HG03159 (cell line): Measurements from ENCODE around the gene NUBPL.
"Not testable (repeated sequence)": the region's sequence is repeated elsewhere in the genome, so short reads cannot be mapped to it uniquely, and the experiment has no call there.

Source experiments
- ATAC-seq: cut with Tn5 transposase; IDR thresholded peaks from one replicate; pipeline ENCODE4 v1.9.1; 2021; ENCODE audit warnings: mild to moderate bottlenecking, moderate library complexity; ENCODE audit not compliant: unreplicated experiment

The NUBPL gene

GRCh38 chr14:31576949-31577348 lies 15.7 kb downstream of the NUBPL start:
- no peak for ATAC-seq

GRCh38 chr14:31578266-31578665 lies 17.1 kb downstream of the NUBPL start:
- no peak for ATAC-seq

DNA sequence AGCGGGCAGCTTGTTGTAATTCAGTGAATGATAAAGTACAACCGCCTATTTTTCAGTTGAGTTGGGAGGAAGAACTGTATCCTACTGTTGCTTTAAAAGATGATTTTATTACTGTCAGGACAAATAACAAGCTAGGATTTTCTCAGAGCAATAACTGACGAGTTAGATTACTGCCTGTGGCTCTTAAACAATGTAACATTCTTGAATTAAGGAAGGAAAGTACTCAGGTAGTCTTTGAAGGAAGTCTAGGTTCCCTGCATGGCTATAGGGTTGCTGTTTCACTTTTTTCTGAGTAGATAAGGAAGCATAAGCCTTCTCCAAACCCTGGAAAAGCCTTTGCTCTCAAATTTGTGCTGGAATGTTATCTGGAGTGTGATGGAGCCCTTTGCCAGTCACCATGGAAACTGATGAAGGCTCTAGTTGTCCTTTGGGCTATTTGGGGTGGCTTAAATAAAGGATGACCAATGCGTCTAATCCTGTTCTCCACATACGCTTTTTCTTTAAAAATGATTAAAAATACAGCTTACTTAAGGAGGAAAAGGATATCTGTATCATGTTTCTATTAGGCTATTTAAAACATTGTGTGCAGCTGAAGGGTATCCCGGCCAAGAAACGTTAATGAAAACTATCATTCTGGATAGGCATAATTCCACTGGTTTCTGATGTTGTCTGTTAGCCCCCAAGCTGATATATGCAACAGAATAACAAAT lies 17.7 kb downstream of the NUBPL start:
- no peak for ATAC-seq

DNA sequence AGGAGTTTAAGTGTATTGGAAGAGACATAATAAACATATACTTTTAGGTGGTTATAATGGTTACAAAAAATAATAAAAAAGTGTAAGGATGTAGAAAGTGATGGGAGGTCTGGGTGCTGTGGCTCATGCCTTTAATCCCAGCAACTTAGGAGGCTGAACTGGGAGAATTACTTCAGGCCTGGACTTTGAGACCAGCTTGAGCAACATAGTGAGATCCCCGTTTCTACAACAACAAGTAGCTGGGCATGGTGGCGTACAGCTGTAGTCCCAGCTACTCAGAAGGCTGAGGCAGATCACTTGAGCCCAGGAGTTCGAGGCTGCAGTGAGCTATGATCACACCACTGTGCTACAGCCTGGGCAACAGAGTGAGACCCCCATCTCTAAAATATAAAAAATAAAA lies 19.0 kb downstream of the NUBPL start:
- ATAC-seq: no peak

DNA sequence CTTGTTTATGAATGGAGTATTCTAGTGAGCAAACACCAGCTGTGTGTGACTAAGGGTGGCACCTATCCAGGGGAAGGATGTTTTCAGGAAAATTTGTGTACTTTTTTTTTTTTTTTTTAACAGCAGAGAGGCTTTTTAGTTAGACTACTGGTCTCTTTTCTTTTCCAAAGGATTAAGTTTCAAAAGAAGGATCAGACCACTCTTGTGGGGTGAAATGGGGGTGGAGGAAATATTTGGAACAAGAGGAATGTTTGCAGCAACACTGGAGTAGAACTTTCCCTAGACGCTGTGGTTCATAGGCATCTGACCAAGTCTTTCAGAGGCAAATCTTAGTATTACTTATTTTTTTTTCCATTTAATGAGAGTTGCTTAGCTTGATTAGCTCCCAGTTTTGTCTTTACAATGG lies 21.1 kb downstream of the NUBPL start:
- no peak for ATAC-seq

DNA sequence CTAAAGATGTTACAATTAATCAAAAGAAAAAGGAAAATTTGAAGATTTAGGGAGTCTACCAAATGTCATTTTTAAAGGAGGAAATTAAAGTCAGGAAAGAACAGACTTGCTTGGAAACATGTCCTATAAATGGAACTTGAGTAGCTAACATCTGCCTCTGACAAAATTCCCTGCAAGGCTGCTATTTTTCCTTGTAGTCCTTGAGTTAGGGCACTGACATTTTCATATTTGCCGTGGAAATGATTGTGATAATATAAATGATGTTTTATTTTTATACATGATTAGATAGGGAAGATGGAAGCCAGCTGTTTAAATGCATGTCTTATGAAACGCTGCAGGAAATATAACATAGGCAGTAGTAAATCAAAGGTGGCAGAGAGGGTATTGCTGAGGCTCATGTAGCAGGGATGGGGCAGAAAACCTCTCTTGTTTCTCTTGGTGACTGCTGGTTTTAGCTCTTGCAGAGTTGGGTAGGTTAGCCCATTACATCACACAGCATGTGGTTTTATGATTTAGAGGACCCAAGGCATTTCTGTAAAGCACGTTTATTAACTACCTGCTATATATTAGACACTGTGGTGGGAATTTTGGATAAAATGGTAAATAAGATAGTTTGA lies 21.7 kb downstream of the NUBPL start:
- no peak for ATAC-seq

DNA sequence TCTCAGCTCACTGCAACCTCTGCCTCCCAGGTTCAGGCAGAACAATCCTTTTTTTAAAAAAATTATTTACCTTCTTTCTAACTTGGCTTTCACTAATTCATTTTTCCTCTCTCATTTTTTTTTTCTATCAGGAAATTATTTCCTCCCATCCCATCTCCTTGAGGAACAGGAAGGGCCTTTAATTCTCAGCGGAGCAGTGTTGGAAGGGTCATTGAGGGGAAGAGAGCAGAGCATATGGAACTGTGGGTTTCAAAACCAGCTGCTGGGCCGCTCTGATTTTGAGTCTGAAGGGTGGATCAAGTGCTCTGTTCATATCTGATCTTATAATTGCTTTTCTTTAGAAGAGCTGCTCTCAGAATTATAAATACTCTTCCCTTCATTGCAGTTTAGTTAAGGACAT lies 29.0 kb downstream of the NUBPL start:
- no peak for ATAC-seq

- ATAC-seq: no peak
Observed at GRCh38 chr14:31592122-31592521, 30.9 kb downstream of the NUBPL start.

GRCh38 chr14:31592631-31593030 lies 31.4 kb downstream of the NUBPL start:
- ATAC-seq: no peak

DNA sequence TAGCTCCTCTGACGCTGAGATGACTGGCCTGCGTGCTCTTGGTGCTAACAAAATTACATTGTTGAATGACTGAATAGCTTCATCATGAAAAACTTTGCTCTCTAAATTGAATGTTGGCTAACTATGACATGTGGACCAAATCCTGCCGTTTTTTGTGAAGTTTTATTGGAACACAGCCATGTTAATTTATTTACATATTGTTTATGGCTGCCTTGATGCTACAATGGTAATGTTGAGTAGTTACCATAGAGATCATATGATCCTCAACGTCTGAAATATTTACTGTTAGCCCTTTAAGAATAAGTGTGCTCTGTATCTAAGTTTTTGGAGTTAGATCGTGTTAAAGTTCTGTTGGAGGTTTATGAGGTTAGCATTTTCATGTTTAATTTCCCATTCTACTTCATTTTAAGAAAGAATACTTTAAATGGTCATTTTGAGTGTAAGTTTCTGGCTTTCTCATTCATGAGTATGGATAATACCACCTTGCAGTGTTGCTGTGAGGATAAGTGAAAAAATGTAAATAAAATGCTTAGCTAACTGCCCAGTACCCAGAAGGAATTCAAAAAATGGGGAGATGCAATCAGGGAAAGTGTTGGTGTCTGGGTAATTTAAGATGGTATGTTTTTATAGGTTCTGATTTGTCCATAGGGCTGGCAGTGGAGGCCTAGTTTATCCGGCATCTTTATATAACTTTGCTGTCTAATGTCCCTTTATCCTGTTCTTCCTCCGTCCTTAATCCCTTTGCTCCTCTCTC lies 35.3 kb downstream of the NUBPL start:
- no peak for ATAC-seq

GRCh38 chr14:31605702-31606101 lies 44.5 kb downstream of the NUBPL start:
- no peak for ATAC-seq

DNA sequence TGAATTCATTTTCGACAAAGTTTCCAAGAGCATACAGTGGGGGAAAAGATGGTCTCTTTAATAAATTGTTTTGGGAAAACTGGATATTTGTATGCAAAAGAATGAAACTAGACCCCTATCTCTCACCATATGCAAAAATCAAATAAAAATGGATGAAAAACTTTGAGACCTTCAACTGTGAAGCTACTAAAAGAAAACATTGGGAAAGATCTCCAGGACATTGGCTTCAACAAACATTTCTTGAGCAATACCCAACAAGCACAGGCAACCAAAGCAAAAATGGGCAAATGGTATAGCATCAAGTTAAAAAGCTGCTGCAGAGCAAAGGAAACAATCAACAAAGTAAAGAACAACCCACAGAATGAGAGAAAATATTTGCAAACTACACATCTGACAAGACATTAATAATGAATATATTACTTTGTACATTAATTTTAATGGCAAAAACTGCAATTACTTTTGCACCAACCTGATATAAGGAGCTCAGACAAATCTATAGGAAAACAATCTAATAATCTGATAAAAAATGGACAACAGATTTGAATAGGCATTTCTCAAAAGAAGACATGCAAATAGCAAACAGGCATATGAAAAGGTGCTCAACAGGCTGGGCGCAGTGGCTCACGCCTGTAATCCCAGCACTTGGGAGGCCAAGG lies 50.7 kb downstream of the NUBPL start:
- no peak for ATAC-seq

DNA sequence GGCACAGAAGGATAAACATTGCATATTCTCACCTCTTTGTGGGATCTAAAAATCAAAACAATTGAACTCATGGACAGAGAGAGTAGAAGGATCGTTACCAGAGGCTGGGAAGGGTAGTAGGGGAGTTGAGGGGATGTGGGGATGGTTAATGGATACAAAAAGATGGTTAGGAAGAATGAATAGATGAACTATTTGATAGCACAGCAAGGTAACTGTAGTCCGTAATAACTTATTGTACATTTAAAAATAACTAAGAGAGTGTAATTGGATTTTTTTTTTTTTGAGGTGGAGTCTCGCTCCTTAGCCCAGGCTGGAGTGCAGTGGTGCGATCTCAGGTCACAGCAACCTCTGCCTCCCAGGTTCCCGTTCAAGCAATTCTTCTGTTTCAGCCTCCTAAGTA lies 52.0 kb downstream of the NUBPL start:
- no peak for ATAC-seq

- ATAC-seq: not testable (repeated sequence)
Observed at GRCh38 chr14:31618884-31619283, 57.7 kb downstream of the NUBPL start.

- no peak for ATAC-seq
Observed at GRCh38 chr14:31619440-31619839, 58.2 kb downstream of the NUBPL start.

DNA sequence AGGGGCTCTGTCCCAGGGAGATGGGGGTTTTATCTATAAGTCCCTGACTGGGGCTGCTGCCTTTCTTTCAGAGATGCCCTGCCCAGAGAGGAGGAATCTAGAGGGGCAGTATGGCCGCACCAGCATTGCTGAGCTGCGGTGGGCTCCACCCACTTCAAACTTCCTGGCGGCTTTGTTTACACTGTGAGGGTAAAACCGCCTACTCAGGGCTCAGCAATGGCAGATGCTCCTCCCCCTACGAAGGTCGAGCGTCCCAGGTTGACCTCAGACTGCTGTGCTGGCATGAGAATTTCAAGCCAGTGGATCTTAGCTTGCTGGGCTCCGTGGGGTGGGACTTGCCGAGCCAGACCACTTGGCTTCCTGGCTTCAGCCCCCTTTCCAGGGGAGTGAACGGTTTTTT lies 59.7 kb downstream of the NUBPL start:
- not testable (repeated sequence) for ATAC-seq

GRCh38 chr14:31622060-31622459 lies 60.9 kb downstream of the NUBPL start:
- ATAC-seq: no peak

- ATAC-seq: not testable (repeated sequence)
Observed at GRCh38 chr14:31652900-31653299, 91.7 kb downstream of the NUBPL start.

GRCh38 chr14:31657917-31658316 lies 96.7 kb downstream of the NUBPL start:
- ATAC-seq: no peak

DNA sequence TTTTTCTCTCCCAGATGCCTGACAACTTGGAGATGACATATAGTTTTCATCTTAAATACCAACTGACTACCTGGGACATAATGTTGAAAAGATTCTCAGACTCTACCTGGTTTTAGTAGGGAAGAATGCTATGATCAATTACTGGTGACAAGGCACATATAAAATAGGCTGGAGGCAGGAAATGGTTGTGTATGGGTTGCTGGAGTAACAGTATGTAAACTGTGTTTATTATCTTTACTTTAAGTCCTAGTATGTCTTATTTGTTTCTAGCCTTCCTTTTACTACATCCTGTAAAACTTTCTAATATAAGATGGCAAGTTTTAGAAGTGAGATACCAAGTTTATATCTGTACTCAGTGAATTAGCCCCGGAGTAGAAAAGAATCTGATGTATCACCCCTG lies 98.1 kb downstream of the NUBPL start:
- no peak for ATAC-seq

DNA sequence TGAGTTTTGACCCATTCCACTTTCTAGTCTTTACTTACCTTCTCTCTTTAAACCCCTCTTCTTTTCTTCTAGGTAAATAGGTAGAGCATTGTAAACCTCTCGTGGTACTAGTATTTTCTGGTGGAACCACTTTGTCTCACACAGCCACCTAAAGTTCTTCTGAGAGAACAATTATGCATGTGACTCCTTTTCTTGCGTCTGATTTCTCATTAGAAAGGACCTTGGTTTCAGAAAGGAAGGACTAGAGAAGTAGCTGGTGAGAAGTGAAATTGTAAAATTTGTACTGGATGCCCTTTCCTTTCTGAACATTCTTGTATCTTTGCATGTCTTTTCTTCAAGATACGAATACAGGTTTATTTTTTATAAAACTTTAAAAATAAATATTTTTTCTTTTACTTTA lies 99.0 kb downstream of the NUBPL start:
- ATAC-seq: peak; percentile 74

- ATAC-seq: no peak
Observed at GRCh38 chr14:31660728-31661127, 99.5 kb downstream of the NUBPL start.
